OCI-LY1 (cell line): ENCODE results near the gene PLXNA2.

Source experiments
- H2AFZ ChIP-seq: fragments of 200-600 bp; sonication (generic), shearing (Covaris generic); 2 replicates; pipeline ENCODE4 v1.6.0; 2014; ENCODE audit warnings: antibody characterized with exemption, mild to moderate bottlenecking, low read length
- H3F3A ChIP-seq: fragments of 200-600 bp; sonication (generic), shearing (Covaris generic); 2 replicates; pipeline ENCODE4 v1.6.0; 2014; ENCODE audit warnings: mild to moderate bottlenecking, antibody characterized with exemption, low read length, moderate library complexity; ENCODE audit not compliant: insufficient read depth
- H3K27ac ChIP-seq: fragments of 200-600 bp; sonication (generic); 2 replicates; pipeline ENCODE4 v1.5.1; 2014; ENCODE audit warnings: low read length, mixed run types, mild to moderate bottlenecking, low read depth; ENCODE audit not compliant: poor library complexity, severe bottlenecking
- H3K27me3 ChIP-seq: fragments of 200-600 bp; sonication (generic); 2 replicates; pipeline ENCODE4 v1.6.0; 2014; ENCODE audit warnings: antibody characterized with exemption, mild to moderate bottlenecking, low read length, moderate library complexity; ENCODE audit not compliant: insufficient read depth
- H3K36me3 ChIP-seq: fragments of 200-600 bp; sonication (generic); 2 replicates; pipeline ENCODE4 v1.6.1; 2014; ENCODE audit warnings: mild to moderate bottlenecking, antibody characterized with exemption, low read length, moderate library complexity, mixed read lengths; ENCODE audit not compliant: insufficient read depth
- H3K4me1 ChIP-seq: fragments of 200-600 bp; sonication (generic); 2 replicates; pipeline ENCODE4 v1.5.1; 2014; ENCODE audit warnings: mild to moderate bottlenecking, low read length, moderate library complexity; ENCODE audit not compliant: insufficient read depth, severe bottlenecking
- H3K4me2 ChIP-seq: fragments of 200-600 bp; sonication (generic), shearing (Covaris generic); 2 replicates; pipeline ENCODE4 v1.6.1; 2014; ENCODE audit warnings: low read length
- H3K4me3 ChIP-seq: fragments of 200-600 bp; sonication (generic); 2 replicates; pipeline ENCODE4 v1.5.1; 2014; ENCODE audit warnings: low read length, low read depth, mild to moderate bottlenecking, mixed read lengths; ENCODE audit not compliant: poor library complexity, severe bottlenecking
- H3K79me2 ChIP-seq: fragments of 200-600 bp; shearing (Covaris generic); 2 replicates; pipeline ENCODE4 v1.6.1; 2016; ENCODE audit warnings: mixed run types, low read length, mixed read lengths; ENCODE audit not compliant: insufficient read depth
- H3K9ac ChIP-seq: fragments of 200-600 bp; sonication (generic), shearing (Covaris generic); 2 replicates; pipeline ENCODE4 v1.6.1; 2014; ENCODE audit warnings: mild to moderate bottlenecking, low read length, mixed read lengths
- H3K9me2 ChIP-seq: fragments of 200-600 bp; sonication (generic), shearing (Covaris generic); 2 replicates; pipeline ENCODE4 v1.6.1; 2014; ENCODE audit warnings: low read depth, mild to moderate bottlenecking, low read length, mixed read lengths
- H3K9me3 ChIP-seq: fragments of 200-600 bp; shearing (Covaris generic); 2 replicates; pipeline ENCODE4 v1.6.1; 2014; ENCODE audit warnings: low read length, mixed read lengths
- H4K20me1 ChIP-seq: fragments of 200-600 bp; sonication (generic), shearing (Covaris generic); 2 replicates; pipeline ENCODE4 v1.6.0; 2016; ENCODE audit warnings: mild to moderate bottlenecking, low read length; ENCODE audit not compliant: insufficient read depth
- EZH2 ChIP-seq: fragments of 200-600 bp; sonication (generic), shearing (Covaris generic); IDR thresholded peaks from 2 replicates; pipeline ENCODE4 v1.8.0; 2017; ENCODE audit warnings: borderline replicate concordance, mixed run types, mild to moderate bottlenecking, antibody characterized with exemption, low read length, moderate library complexity, mixed read lengths
- TF ChIP-seq, protein P1 (sequence below): fragments of 200-600 bp; sonication (generic), shearing (Covaris generic); IDR thresholded peaks from 2 replicates; pipeline ENCODE4 v1.5.1; 2017; ENCODE audit warnings: mild to moderate bottlenecking, antibody characterized with exemption, low read length, moderate library complexity, mixed read lengths

Gene PLXNA2

DNA sequence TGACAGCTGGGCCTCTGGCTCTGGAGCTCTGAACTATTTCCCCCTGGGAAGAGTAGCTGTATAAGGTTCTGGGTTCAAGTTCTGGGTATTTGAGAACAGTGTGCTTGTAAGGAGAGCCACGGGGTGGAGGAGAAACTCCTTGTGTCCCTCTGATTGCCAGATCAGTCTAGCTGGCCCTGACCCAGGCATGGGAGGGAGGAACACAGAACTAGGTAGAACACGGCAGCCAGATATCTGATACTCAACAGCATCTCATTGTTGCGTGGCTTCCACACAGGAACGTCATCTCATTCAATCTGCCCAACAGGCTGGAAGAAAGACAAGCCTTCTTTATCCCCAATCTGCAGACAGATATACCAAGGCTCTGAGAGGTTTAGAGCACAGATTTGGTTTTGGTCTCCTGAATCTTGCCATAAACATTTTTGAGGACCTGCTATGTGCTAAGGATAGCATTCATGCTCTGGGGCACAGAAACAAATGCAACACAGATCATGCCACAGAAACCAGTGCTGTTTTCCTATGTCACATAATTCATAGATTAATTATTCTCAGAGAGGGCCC is 83.8 kb downstream of the PLXNA2 start:
- Histone ChIP-seq H3K4me1 (no peaks in the 10 kb centered on the region), H3K79me2 (no peaks in the 10 kb centered on the region), H3K27ac (no peak overlapping the region)

DNA sequence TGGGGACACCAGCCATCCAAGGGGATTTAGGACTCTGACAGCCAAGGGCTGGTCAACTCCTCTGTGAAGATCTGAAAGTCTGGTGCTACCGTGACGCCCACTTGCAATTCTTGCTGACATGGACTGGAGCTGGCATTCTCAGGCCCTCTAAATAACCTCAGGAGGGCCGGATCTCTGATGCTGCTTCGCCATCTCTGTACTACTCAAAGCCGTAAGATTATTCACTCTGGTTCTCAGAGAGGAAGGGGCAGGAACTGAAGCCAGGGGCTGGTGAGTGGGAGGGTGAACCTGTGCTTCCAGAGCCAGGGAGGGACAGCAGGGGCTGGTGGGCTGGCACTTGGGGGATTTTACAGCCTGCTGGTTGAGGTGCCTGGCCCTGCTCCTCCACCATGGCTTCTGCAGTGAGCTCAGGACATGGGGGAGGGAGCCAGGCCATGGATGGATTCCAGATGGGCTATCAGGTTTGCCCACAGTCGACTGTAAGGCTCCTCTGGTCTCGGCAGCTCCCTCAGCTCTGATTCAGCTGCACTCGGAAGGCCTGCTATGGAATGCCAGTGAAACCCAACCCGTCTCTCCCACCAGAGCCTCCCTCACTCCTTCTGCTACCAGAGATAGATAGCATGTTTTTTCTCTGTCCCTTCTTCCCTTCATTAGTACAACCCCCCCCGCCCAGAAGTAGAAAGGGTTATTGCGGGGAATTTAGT is 84.5 kb downstream of the PLXNA2 start:
- Histone ChIP-seq H3F3A (no peaks in the 10 kb centered on the region), H3K36me3 (no peaks in the 10 kb centered on the region), H3K9me2 (no peaks in the 10 kb centered on the region), H2AFZ (no peak overlapping the region), H3K27me3 (no peaks in the 10 kb centered on the region), H3K4me2 (no peak overlapping the region), H4K20me1 (no peaks in the 10 kb centered on the region), H3K79me2 (no peaks in the 10 kb centered on the region), H3K9ac (no peak overlapping the region), H3K9me3 (no peaks in the 10 kb centered on the region), H3K4me3 (no peak overlapping the region), H3K27ac (no peak overlapping the region), H3K4me1 (no peaks in the 10 kb centered on the region)
- TF ChIP-seq, protein P1, sequence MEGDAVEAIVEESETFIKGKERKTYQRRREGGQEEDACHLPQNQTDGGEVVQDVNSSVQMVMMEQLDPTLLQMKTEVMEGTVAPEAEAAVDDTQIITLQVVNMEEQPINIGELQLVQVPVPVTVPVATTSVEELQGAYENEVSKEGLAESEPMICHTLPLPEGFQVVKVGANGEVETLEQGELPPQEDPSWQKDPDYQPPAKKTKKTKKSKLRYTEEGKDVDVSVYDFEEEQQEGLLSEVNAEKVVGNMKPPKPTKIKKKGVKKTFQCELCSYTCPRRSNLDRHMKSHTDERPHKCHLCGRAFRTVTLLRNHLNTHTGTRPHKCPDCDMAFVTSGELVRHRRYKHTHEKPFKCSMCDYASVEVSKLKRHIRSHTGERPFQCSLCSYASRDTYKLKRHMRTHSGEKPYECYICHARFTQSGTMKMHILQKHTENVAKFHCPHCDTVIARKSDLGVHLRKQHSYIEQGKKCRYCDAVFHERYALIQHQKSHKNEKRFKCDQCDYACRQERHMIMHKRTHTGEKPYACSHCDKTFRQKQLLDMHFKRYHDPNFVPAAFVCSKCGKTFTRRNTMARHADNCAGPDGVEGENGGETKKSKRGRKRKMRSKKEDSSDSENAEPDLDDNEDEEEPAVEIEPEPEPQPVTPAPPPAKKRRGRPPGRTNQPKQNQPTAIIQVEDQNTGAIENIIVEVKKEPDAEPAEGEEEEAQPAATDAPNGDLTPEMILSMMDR: no peak
- no peak for TF ChIP-seq EZH2

More for the DNA sequence above, 83.8 kb downstream of the PLXNA2 start:
- Histone ChIP-seq H3K27me3 (no peaks in the 10 kb centered on the region), H3K4me2 (no peak overlapping the region), H3K9me2 (no peaks in the 10 kb centered on the region), H4K20me1 (no peaks in the 10 kb centered on the region), H3F3A (no peaks in the 10 kb centered on the region), H3K4me3 (no peak overlapping the region), H3K9me3 (no peaks in the 10 kb centered on the region), H2AFZ (no peak overlapping the region), H3K36me3 (no peaks in the 10 kb centered on the region), H3K9ac (no peak overlapping the region)
- no peak for TF ChIP-seq EZH2
- TF ChIP-seq, protein P1: no peak

DNA sequence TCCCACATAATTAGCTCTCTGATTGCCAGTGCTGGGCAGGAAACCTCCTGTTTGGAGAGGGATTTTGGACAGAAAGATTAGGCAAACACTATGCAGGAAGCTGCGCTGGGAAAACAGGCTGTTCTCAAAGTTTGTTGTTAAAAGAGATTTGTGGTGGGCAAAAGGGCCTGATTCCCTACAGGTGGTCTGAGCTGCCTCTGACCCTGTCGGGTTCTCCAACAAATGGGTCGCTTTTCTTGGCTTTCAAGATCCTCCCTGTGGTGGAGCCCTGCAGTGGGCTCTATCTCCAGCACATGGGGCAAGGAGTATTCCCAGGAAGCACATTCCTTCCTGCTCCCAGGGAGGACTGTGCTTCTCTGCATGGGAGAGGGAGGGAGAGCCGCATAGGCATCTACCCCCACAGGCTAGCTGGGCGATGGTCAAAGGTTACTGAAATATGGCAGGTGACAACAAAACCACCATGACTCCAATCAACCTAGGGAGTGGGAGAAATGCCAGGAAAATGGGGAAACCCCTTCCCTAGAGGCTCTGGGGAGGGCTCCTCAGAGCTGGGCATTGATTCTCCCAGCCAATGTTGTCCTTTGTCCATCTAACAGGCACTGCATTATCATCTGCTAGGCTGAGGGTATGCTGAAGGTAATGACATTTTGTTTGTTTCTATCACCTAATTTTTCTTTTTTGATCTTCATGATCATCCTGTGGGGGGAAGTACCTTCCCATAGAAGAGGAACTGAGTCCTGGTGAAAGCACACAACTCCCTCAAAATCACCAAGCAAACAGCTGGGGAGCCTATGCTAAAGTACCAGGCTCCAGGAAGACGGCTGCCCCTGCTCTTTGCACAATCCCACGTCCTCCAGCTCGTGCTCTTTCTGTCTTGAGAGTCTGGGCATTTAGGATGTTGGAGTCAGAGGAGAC is 85.3 kb downstream of the PLXNA2 start:
- no peak overlapping the region for H3K9ac ChIP-seq
- no peaks in the 10 kb centered on the region for H3K9me3 ChIP-seq
- H3K4me2 ChIP-seq: no peak overlapping the region
- H3F3A ChIP-seq: no peaks in the 10 kb centered on the region
- no peak overlapping the region for H3K4me3 ChIP-seq
- H3K27me3 ChIP-seq: no peaks in the 10 kb centered on the region
- no peaks in the 10 kb centered on the region for H3K79me2 ChIP-seq
- H3K27ac ChIP-seq: no peak overlapping the region
- H4K20me1 ChIP-seq: no peaks in the 10 kb centered on the region
- no peaks in the 10 kb centered on the region for H3K4me1 ChIP-seq
- H3K36me3 ChIP-seq: no peaks in the 10 kb centered on the region
- no peak for TF ChIP-seq EZH2
- TF ChIP-seq, protein P1: no peak
- no peak overlapping the region for H2AFZ ChIP-seq
- H3K9me2 ChIP-seq: no peaks in the 10 kb centered on the region
